OCI-LY7 (cell line): ENCODE results near the gene APLP1.

ENCODE experiments used
- CTCF ChIP-seq: fragments of 200-600 bp; sonication (generic); conservative IDR thresholded peaks from 2 replicates; pipeline ENCODE4 v1.5.1; 2014; ENCODE audit warnings: mild to moderate bottlenecking, antibody characterized with exemption, low read length, moderate library complexity, mixed read lengths
- EZH2phosphoT487 ChIP-seq: fragments of 200-600 bp; sonication (generic); IDR thresholded peaks from 2 replicates; pipeline ENCODE4 v1.6.1; 2018; ENCODE audit warnings: low read depth, borderline replicate concordance, mild to moderate bottlenecking, mixed run types, antibody characterized with exemption, low read length, moderate library complexity, mixed read lengths

GRCh38 chr19:35921012-35921411, 52.6 kb downstream of the APLP1 start:
- TF ChIP-seq CTCF (no peak), EZH2phosphoT487 (no peak)
